ENCODE results near the gene EEFSEC. TPM values are rescaled to one million over a fixed set of nuclear protein-coding genes. Genes with fewer than 3 reads are reported as not detected.

EEFSEC gene
- total and polyA plus RNA-seq, 2 of the 4 experiments (the other 2 are of a cell fraction): 4.5 to 9.3 TPM

GRCh38 chr3:128245460-128245859, 92.2 kb downstream of the EEFSEC start:
- Histone ChIP-seq H3K27ac (ENCODE audit: insufficient read depth, low read length) (no peak overlapping the region), H4K8ac (ENCODE audit: low read depth in 2 of 2, low read length in 2 of 2) (no peak overlapping the region), H2BK5ac (ENCODE audit: low read depth, low read length, poor library complexity, severe bottlenecking) (no peak overlapping the region), H3K4me2 (ENCODE audit: low read depth, low read length) (no peak overlapping the region), H2BK120ac (ENCODE audit: low read depth, low read length) (no peak overlapping the region), H3K9me3 (ENCODE audit: control insufficient read depth, insufficient read depth, low read length) (no peaks in the 10 kb centered on the region), H3K14ac (replicated peaks; ENCODE audit: low read depth, low read length) (no peak overlapping the region), H3K23ac (ENCODE audit: low read depth, low read length) (no peak overlapping the region), H3K4me1 (ENCODE audit: control insufficient read depth, insufficient read depth, low read length) (no peaks in the 10 kb centered on the region), H2AFZ (replicated peaks; ENCODE audit: low read length, poor library complexity) (no peak overlapping the region), H3K18ac (ENCODE audit: low read depth, low read length) (no peak overlapping the region), H4K20me1 (ENCODE audit: insufficient read depth, low read length) (no peaks in the 10 kb centered on the region), H3K4ac (ENCODE audit: low read depth, low read length) (no peak overlapping the region), H3K27me3 (ENCODE audit: control insufficient read depth, insufficient read depth, low read length) (no peaks in the 10 kb centered on the region), H2BK15ac (ENCODE audit: low read depth, low read length) (no peak overlapping the region), H3K4me3 (ENCODE audit: insufficient read depth, low read depth, low read length) (no peak overlapping the region), H2AK9ac (replicated peaks; ENCODE audit: low read depth, low read length, poor library complexity) (no peak overlapping the region), H3K9me1 (ENCODE audit: insufficient read depth, low read length) (no peaks in the 10 kb centered on the region; the same call in 1 of the 2 replicates), H3K36me3 (ENCODE audit: control insufficient read depth, insufficient read depth, low read length) (peaks cover 2% of the 10 kb centered on the region), H4K91ac (ENCODE audit: insufficient read depth, low read depth, low read length) (no peak overlapping the region), H3K79me1 (ENCODE audit: low read depth in 1 of 2, low read length in 2 of 2) (no peaks in the 10 kb centered on the region; a peak in 1 of 4 replicates), H3K9ac (ENCODE audit: low read depth, low read length) (no peak overlapping the region), H2AK5ac (ENCODE audit: low read depth, low read length) (no peak overlapping the region), H4K5ac (ENCODE audit: low read depth, low read length) (no peak overlapping the region), H3K56ac (ENCODE audit: extremely low read depth, insufficient read depth, low read length) (no peak overlapping the region), H2BK20ac (ENCODE audit: low read depth, low read length) (no peak overlapping the region)
- TF ChIP-seq FOS (IDR thresholded peaks at IDR 0.05; ENCODE audit: low read depth, low read length): no peak
- no peak for TF ChIP-seq POLR2A (IDR thresholded peaks at IDR 0.05; ENCODE audit: low read depth, low read length)
- no peak for TF ChIP-seq CHD1 (IDR thresholded peaks at IDR 0.05; ENCODE audit: low read depth, low read length)
- CTCF ChIA-PET: no interaction called here
- dilution Hi-C loops (cut with HindIII; ENCODE audit: low sequenced_read_pairs, unreplicated experiment) (no loop called here), intact Hi-C loops (cut with micrococcal nuclease) (no loop called here), in situ Hi-C loops (cut with MboI; ENCODE audit: low sequenced_read_pairs) (no loop called here)
- WGBS, 2 experiments (ENCODE audit: extremely low coverage in 2 of 2, insufficient read length in 1 of 2): no CpG with 5 or more reads among the region's 5 CpGs
- DNase-seq (no peak), ATAC-seq (ENCODE audit: low read depth) (no peak)
- BruUV-seq (replicated peaks): no TSS peak
- POLR2A ChIA-PET (ENCODE audit: unreplicated experiment): no interaction called here
